Measurements from ENCODE around the gene RFT1. TPM values are rescaled to one million over a fixed set of nuclear protein-coding genes. Genes with fewer than 3 reads are reported as not detected.

The RFT1 gene
- total and polyA plus RNA-seq, 2 of the 13 experiments (the other 11 are each of a cell fraction or from before 2014, with no cell fraction given), result 23.2 to 37.0 TPM

GRCh38 chr3:53130179-53131061 lies at the start of gene RFT1 (continued):
- TF ChIP-seq PATZ1 (CRISPR knock-in tag; IDR thresholded peaks at IDR 0.05) (peak; percentile 36; the same call in 1 of the 2 replicates), ZNF33A (CRISPR knock-in tag; IDR thresholded peaks at IDR 0.05; ENCODE audit: borderline replicate concordance) (0 out of 2 replicates have a peak, but pooled peaks have one; percentile 77), XRCC5 (optimal IDR thresholded peaks at IDR 0.05; ENCODE audit: low read length) (peak; percentile 73), POGZ (CRISPR knock-in tag; IDR thresholded peaks at IDR 0.05) (peak; percentile 89), EP300 (IDR thresholded peaks at IDR 0.05; ENCODE audit: low read depth in 2 of 2, low read length in 2 of 2) (peak in 1 of 2 experiments; percentile 27; a peak in 1 of 4 replicates), EP300 (CRISPR knock-in tag; IDR thresholded peaks at IDR 0.05; ENCODE audit: borderline replicate concordance) (0 out of 2 replicates have a peak, but pooled peaks have one; percentile 34), PBX3 (CRISPR knock-in tag; IDR thresholded peaks at IDR 0.05; ENCODE audit: borderline replicate concordance) (no peak), MIXL1 (CRISPR knock-in tag; IDR thresholded peaks at IDR 0.05) (peak; percentile 83), ZFP91 (CRISPR knock-in tag; IDR thresholded peaks at IDR 0.05; ENCODE audit: borderline replicate concordance) (peak; percentile 97), ZNF33B (CRISPR knock-in tag; IDR thresholded peaks at IDR 0.05) (peak; percentile 31; the same call in 1 of the 2 replicates), MLXIP (CRISPR knock-in tag; IDR thresholded peaks at IDR 0.05; ENCODE audit: borderline replicate concordance) (no peak), ZNF550 (CRISPR knock-in tag; IDR thresholded peaks at IDR 0.05; ENCODE audit: borderline replicate concordance) (no peak), ZBTB44 (CRISPR knock-in tag; IDR thresholded peaks at IDR 0.05) (0 out of 2 replicates have a peak, but pooled peaks have one; percentile 34), ZNF512B (CRISPR knock-in tag; IDR thresholded peaks at IDR 0.05; ENCODE audit: borderline replicate concordance) (no peak)
